Ramos (cell line): ENCODE data around the gene ERC1.

Experiments used
- in situ Hi-C: fragments of 300-500 bp; cut with MboI; formaldehyde crosslinking; loops from one replicate; pipeline ENCODE4 v1.14.3; 2022; ENCODE audit warnings: low sequenced_read_pairs; ENCODE audit not compliant: unreplicated experiment

Gene ERC1

DNA sequence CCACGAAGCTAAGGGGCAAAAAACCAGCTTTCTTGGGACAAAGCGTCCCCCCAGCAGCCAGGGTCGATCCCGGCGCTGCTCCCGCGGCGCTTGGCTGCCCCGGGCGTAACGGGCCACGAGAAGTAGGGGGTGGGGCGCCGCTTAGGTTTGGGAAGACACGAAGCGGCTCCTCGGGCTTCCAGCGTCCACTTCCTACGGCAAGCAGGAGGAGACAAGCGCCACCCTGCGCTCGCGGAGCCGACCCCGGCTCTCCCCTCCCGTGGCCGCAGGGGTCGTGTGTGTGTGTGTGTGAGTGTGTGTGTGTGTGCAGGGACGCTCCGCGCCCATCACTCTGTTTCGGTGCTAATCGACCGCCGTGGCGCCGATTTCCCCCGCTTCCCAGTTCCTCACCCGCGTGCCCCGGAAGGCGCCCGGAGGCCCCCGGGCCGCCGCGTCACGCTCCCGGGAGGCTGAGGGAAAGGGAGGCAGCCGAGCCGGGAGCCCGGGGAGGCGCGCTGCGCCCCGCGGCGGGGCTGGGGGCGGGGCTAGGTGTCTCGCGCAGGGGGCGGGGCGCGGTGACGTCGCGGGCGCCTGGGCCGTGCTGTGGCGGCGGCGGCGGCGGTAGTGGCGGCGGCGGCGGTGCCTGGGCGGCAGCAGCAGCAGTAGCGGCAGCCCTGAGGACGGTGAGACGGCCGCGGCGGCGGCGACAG, at the start of gene ERC1:
Gene ERC1 (plus strand): TSS at position 563 of the 689 bp plus-strand sequence. CDS start 36,681 bp downstream, outside the sequence.
- in situ Hi-C loops: no loop called here

DNA sequence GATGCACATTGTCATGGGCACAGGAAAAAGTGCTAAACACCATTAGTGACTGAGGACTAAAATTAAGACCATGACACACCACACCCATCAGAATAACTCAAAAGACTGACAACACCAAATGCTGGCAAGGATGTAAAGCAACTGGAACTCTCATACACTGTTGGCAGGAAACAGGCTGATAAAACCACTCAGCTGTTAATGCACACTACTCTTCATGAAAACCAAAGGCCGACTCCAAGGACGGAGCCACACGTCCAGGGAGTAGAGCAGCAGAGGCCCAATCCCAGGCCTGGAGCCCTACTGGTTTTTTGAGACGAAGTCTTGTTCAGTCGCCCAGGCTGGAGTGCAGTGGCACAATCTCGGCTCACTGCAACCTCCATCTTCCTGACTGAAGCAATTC, 48.0 kb upstream of the ERC1 start:
- in situ Hi-C loops: loop anchor here (10.0 kb wide), 1 partner anchor 368 kb away; no protein-coding TSS in a partner anchor

DNA sequence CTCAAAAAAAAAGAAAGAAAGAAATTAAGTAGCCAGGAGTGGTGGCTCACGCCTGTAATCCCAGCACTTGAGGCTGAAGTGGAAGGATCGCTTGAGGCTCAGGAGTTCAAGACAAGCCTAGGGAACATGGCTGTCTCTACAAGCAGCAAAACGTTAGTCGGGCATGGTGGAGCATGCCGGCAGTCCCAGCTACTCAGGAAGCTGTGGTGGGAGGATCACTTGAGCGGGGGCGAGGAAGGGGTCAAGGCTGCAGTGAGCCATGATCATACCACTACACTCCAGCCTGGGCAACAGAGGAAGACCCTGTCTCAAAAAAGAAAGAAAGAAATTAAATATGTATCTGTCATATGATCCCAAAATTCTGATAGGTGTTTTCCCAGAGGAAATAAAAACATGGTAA, 46.8 kb upstream of the ERC1 start:
- in situ Hi-C loops: loop anchor here (10.0 kb wide), 1 partner anchor 369 kb away; no protein-coding TSS in a partner anchor

DNA sequence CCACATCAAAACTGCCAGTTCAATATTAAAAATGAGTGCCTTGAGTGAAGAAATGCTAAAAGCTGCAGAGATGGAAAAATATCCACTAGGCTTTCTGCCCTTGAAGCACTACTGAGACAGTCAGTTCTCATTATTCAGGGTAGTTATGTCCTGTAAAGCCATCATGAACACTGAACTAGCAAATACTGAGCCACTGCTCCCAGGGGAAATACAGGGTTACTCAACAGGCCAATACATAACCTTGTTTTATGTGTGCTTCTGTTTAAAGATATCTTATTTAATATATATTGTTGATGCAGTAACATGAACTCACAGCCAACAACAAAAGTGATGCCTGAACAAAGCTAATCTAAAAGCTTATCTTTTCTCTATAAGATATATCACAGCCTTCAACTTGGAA, 44.8 kb upstream of the ERC1 start:
- in situ Hi-C loops: loop anchor here (10.0 kb wide), 1 partner anchor 371 kb away; no protein-coding TSS in a partner anchor

DNA sequence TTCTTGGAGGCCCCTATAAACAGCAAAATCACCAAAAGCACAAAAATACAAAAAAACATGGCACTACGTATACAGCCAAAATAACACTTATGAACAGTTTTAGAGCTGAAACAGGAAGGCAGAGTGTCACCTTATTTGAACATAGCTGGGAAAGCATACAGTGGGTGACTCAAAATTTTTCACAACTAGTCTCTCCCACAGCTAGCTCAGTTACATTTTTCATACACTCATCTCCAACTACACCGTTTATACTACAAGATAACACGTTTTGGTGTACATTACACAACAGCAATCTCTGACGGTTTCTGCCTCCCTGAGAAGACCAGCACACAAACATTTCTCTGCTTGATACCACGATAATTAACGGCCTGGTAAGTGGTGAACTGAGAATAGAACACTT, 44.4 kb upstream of the ERC1 start:
- in situ Hi-C loops: loop anchor here (10.0 kb wide), 1 partner anchor 372 kb away; no protein-coding TSS in a partner anchor

DNA sequence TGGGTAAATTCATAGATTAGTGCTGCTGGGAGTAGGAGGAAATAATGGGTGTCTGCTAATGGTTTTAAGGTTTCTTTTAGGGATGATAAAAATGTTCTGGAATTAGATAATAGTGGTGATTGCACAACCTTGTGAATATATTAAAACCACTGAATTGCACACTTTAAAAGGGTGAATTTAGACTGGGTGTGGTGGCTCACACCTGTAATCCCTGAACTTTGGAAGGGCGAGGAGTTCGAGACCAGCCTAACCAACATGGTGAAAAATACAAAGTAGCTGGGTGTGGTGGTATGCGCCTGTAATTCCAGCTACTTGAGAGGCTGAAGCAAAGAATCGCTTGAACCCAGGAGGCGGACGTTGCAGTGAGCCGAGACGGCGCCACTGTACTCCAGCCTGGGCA, 42.8 kb upstream of the ERC1 start:
- in situ Hi-C loops: loop anchor here (10.0 kb wide), 1 partner anchor 373 kb away; no protein-coding TSS in a partner anchor

DNA sequence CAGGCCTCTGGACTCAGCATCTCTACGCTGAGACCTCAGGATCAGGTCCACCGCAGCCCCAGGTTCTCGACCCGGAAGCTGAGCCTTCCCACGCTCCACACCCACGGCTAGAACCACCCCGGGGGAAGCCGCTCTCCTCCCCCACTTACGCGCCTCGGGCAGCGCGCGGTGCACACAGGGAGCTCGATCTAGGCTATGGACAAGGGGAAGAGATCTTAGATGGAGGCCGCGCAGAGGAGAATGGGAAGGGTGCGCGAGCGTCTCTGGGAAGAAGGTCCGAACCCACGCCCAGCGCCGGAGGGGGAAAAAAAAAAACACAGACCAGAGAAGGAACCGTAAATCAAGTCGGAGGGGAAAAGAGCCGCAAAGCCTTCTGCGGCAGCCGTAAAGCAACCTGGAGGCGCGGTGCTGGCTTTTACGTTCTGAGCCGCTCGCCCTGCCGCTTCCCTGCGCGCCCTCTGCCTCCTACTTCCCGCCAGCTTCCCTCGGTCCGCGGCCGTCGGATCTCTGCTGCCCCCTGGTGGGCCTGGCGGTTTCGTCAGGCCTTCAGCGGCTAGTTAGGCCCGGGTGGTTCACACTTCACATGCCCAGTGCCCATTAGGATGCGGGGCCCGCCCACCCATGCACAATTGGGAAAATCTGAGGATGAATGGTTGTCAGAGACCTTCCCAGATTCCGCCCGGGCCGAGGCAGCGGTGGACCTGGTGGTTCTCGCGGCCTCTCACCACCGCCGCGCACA, 41.4 kb upstream of the ERC1 start, which contains the start of gene RAD52:
Gene RAD52 (minus strand): TSS at position 242 of the 739 bp plus-strand sequence. CDS start 16,636 bp downstream, outside the sequence.
- in situ Hi-C loops: loop anchor here (10.0 kb wide), 1 partner anchor 375 kb away; no protein-coding TSS in a partner anchor

DNA sequence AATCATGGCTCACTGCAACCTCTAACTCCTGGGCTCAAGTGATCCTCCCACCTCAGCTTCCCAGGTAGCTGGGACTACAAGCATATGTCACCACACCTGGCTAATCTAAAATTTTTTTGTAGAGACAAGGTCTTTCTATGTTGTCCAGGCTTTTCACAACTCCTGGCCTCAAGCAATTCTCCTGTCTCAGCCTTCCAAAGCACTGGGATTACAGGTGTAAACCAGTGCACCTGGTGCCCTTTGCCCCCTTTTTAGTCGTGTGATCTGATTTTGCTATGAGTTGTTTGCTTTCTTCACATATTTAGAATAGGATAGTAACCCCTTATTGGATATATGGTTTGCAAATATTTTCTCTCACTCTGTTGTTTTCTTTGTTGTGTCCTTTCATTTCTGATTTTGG, 39.8 kb upstream of the ERC1 start:
- in situ Hi-C loops: no loop called here

DNA sequence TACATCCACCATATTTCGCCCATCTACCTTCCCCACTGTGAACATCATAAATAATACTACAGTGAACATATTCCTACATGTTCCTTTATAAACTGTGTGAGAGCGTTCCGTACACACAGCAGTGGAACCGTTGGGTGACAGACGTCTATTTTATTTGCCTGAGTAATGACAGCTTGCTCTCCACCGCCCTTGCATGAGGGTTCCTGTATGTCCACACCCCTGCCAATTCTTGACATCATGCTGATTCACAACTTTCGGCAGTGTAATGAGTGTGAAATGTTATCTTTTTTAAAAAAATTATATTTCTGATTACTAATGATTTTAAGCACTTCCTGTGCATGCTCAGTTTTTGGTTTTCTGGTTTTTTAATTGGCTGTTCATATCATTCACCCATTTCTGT, 37.2 kb upstream of the ERC1 start:
- in situ Hi-C loops: no loop called here

DNA sequence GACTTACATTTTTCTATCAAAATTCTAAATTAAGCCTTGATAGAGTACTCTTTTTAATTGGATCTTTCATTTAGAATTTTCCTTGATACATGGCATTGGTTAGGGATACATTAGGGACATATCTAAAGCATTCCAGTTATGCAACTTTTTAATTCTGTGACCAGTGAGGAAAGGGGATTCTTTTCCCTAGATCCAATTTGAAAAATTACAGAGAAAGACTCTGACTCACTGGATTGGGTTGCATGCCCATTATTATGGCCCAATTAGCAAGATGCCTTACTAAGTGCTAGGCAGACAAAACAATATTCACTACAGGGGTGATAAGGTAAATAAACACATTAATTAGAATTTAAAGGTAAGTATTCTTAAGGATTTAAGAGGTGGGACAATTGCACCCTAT, 36.3 kb upstream of the ERC1 start:
- in situ Hi-C loops: no loop called here

DNA sequence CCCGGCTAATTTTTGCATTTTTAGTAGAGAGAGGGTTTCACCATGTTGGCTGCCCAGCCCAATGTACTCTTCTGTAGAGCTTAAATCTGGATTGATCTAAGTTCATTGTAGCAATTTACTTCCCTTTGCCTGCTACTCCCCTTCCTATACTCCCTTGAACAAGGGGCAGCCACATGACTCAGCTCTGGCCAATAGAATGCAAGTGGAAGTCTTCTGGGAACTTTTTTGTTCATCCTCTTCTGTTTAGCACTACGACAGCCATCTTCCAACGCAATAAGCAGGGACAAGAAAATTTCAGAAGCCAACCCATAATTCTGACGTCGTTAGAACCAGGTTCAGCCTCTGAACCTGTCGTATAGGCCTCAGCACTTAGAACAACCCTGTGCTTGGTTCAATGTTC, 35.1 kb upstream of the ERC1 start:
- in situ Hi-C loops: no loop called here

DNA sequence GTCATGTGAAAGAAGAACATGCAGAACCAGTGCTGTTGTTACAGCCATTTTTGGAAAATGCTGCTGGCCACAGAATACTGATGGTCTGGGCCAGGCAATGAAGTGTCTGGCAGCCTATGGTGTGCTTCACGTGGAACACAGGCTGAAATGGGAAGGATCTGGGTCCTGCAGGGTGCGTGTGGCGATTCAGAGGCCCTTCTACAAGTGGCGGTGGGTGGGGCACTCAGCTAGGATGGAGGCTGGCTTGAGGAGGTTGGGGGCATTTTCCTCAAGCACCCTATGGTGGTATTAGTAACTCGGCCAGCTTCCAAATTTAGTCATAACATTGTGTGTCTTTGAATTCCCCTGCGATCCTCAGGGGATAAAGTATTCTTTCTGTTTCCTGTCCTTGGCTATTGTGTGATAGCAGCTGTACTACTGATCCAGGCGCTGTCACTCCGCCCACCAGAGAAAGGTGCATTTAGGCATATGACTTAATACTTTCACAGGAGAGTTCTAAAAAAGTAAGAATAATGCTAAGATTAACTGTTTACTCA, 32.4 kb upstream of the ERC1 start:
- in situ Hi-C loops: no loop called here

DNA sequence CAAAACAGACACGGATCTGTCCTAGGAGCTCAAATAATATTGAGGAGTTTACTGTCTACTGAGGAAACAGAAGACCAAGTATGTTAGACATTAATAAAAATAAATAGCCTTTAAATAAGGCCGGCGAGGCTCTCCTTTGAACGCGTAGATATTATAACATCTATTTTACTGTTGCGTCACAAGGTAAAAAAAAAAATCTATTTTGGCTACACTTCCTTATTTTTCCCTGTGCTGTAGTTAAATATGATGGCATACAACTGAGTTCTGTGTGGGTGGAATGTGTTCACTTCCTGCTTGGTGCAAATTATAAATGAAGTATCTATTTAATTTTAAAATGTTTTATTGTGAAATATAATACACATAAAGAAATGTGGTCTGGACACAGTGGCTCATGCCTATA, 24.3 kb upstream of the ERC1 start:
- in situ Hi-C loops: no loop called here

DNA sequence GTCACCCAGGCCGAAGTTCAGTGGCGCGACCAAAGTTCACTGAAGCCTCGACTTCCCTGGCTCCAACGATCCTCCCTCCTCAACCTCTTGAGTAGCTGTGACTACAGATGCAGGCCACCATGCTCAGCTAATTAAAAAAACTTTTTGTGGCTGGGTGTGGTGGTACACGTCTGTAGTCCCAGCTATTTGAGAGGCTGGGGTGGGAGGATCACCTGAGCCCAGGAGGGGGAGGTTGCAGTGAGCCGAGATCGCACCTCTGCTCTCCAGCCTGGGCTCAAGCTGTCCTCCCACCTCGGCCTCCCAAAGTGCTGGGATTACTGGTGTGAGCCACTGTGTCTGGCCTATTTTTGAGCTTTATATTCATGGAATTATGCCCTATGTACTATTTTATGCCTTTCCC, 23.4 kb upstream of the ERC1 start:
- in situ Hi-C loops: no loop called here

DNA sequence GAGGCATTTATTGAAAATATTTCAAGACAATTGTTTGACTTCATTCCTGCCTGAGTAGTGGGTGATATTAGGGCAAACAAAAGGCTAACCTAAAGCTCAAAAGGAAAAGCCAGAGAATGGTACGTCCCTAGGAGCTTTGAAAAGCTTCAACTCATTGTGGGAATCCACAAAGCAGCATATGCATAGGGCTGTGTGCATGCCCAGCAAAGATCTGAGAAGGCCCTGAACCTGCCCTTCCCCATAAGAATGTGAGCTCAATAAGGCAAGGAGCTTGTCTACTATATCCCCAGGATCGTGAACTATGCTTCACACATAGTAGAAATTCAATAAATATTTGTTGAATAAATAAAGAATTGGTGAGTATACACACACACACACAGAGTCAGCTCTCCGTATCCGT, 22.5 kb upstream of the ERC1 start:
- in situ Hi-C loops: no loop called here

DNA sequence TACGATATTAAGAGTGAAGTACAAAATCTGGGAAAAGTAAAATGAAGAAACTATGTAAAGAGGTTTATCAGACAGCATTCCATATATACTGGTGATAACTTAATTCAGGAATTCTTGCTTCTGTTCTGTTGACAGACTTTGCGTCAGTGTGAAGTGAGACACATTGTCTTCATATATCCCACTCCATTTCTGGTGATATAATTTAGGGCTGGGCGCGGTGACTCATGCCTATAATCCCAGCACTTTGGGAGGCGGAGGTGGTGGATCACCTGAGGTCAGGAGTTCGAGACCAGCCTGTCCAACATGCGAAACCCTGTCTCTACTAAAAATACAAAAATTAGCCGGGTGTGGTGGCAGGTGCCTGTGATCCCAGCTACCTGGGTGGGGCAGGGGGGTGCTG, 21.2 kb upstream of the ERC1 start:
- in situ Hi-C loops: no loop called here

DNA sequence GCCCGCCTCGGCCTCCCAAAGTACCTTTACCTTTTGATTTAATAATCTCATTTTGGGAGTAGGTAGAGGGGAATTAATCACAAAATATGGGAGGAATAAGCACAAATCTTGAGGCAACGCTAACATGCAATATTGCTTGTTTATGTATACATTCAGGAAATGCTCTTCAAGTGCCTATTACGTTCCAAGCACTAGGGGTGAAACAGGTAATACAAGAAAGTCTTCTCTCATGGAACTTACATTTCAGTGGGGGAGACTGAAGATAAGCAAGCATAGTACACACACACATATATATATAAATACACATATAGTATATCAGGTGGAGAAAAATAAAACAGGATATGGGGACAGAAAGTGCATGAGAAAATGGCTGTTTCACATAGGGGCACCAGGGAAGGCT, 19.0 kb upstream of the ERC1 start:
- in situ Hi-C loops: no loop called here

DNA sequence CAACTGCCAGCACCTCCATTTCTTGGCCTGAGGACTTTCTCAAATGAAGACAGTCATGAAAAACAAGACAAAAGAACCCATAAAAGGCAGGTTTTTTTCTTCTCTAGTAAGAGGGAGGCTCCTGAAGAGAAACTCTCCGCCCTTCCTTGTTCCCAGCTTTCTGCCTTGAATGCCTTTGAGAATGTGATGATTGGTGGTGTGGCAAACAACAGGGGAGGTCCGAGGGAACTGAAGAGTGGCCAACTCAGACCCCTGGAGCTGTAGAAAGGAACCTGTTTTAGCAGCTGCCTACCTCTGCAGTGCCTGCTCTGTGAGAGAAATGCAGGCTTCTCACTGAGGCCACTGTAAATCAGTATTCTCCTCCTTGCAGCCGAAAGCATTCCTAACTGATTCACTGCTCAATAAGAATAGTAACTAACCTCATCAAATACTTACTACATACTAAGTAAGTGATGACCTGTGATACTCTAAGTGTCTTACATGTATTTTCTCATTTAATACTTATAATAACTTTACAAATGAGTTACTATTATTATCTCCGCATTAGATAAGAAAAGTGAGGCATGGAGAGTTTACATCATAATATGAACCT, 16.7 kb upstream of the ERC1 start:
- in situ Hi-C loops: no loop called here

DNA sequence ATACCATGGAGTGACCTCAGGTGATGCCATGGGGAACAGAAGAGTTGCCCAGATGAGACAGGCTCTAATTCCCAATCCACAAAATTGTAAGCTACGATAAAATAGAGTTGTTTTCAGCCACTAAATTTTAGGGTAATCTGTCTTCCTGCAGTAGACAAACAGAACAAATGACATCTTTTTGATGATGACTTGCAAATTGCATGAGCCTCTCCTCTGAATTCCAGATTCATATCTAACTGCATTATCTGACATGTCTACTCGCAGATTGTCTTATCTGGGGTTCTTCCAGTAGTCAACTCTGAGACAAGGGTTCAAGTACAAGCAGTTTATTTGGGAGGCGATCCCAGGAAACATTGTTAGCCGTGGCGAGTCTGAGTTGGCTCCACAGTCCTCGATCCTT, 14.4 kb upstream of the ERC1 start:
- in situ Hi-C loops: no loop called here

DNA sequence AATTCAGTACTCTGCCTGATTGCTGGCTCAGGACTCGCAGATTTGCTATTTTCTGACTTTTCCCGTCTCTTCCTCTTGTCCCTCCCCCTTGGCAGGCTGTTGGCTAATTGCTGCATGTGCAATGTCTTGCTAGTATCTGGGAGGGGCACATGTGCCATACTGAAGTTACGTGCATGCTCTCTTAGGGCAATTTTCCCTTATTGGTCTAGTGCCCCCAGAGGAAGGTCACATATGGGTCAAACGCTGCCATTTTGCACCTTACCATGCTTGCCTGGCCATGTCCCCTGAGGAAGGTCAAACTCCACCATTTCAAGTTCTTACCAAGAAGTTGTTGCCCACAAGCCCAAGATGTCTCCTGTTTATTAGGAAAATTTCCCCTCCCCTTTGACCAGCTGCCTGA, 13.9 kb upstream of the ERC1 start:
- in situ Hi-C loops: no loop called here

DNA sequence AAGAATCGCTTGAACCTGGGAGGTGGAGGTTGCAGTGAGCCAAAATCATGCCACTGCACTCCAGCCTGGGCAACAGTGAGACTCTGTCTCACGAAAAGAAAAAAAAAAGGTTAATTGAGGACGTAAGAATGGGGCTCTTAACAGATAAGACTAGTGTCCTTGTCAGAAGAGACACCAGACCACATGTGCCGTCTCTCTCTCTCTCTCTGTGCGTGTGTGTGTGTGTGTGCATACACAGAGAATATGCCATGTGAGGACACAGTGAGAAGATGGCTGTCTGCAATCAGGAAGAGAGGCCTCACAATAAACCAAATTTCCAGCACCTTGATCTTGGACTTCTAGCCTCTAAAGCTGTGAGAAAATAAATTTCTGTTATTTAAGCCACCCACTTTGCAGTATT, 11.7 kb upstream of the ERC1 start:
- in situ Hi-C loops: no loop called here
